Left lobe of liver (tissue), 2 donors: ENCODE data around the gene OR13C9. TPM values are rescaled to one million over a fixed set of nuclear protein-coding genes. Genes with fewer than 3 reads are reported as not detected.
"Not testable (repeated sequence)": the region's sequence is repeated elsewhere in the genome, so short reads cannot be mapped to it uniquely, and the experiment has no call there.

ENCODE experiments used
- ATAC-seq: fragments of 200-7000 bp; cut with Tn5 transposase; one replicate; pipeline ENCODE4 v1.9.1; 2020; ENCODE audit warnings: mild to moderate bottlenecking, moderate library complexity
- DNase-seq: peaks from one replicate; pipeline ENCODE4 v3.0.0-alpha.2; 2020; ENCODE audit warnings: low spot score
- total RNA-seq: library from RNA; stranded (reverse); gene quantifications from one replicate; pipeline ENCODE4 v1.2.1, GENCODE V29; 2021
- donor health status: DM: no; HTN: no; CAD: no; lungs with moderate emphysema.
- donor health status: DM: no; HTN: yes; CAD: no.

OR13C9 gene, protein sequence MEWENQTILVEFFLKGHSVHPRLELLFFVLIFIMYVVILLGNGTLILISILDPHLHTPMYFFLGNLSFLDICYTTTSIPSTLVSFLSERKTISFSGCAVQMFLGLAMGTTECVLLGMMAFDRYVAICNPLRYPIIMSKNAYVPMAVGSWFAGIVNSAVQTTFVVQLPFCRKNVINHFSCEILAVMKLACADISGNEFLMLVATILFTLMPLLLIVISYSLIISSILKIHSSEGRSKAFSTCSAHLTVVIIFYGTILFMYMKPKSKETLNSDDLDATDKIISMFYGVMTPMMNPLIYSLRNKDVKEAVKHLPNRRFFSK
- 0.23 TPM for total RNA-seq

DNA sequence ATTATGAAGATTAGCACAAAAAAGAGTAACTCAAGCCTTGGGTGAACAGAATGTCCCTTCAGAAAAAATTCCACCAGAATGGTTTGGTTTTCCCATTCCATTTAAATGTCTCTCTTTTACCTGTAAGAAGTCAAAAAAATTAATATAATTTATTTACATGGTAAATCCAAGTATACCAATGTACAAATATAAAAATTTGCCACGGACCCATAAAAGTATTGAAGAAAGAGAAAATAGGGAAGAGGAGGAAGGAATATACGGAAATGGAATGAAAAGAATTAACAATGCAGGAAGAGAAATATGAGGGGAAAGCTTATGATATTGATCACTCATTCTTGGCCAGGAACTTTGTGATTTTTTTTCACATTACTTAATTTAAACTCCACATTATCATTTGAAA, at the start of gene OR13C9:
OR13C9 (minus strand) TSS at position 101 of the 400 bp plus-strand sequence; CDS start at position 101, 0 bp downstream.
- DNase-seq (no peak), ATAC-seq (no peak)

- no peak for ATAC-seq
- no peak for DNase-seq
These were observed 40.6 kb upstream of the OR13C9 start for GRCh38 chr9:104658496-104659195.

- ATAC-seq (no peak), DNase-seq (no peak)
These were observed 17.5 kb upstream of the OR13C9 start for GRCh38 chr9:104635456-104635855.

- DNase-seq (no peak), ATAC-seq (no peak)
These were observed 16.0 kb upstream of the OR13C9 start for GRCh38 chr9:104633976-104634520.

- DNase-seq, ATAC-seq: not testable (repeated sequence)
These were observed 8.0 kb upstream of the OR13C9 start for GRCh38 chr9:104625964-104626363.

- DNase-seq (no peak), ATAC-seq (no peak)
These were observed 586 bp downstream of the OR13C9 start for GRCh38 chr9:104617418-104617817.

DNA sequence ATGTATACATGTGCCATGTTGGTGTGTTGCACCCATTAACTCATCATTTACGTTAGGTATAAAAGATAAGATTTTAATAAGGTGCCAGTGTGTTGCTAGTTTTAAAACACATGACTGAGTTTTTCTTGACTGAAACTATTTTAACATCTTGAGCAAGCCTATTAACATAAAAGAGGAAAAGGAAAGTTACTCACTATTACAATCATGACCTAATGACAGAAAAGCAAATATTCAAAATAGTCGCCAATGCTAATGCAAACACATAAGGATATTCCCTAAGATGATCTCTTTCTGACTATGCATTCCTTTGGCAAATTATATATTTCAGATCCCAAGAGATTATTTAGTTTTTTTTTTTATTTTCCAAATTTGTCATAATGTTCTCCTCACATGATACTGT, 6.8 kb downstream of the OR13C9 start:
- DNase-seq: no peak
- no peak for ATAC-seq

- ATAC-seq (peak; percentile 37), DNase-seq (no peak)
These were observed 9.7 kb downstream of the OR13C9 start for GRCh38 chr9:104608336-104608735.

- ATAC-seq (no peak), DNase-seq (no peak)
These were observed 11.9 kb downstream of the OR13C9 start for GRCh38 chr9:104606152-104606551.

- not testable (repeated sequence) for DNase-seq, ATAC-seq
These were observed 12.5 kb downstream of the OR13C9 start, which contains the start of gene OR13C2 for GRCh38 chr9:104605527-104605926. Gene OR13C2, minus strand, starts transcription at chr9:104605627. Its CDS starts 0 bp downstream, at chr9:104605627.

DNA sequence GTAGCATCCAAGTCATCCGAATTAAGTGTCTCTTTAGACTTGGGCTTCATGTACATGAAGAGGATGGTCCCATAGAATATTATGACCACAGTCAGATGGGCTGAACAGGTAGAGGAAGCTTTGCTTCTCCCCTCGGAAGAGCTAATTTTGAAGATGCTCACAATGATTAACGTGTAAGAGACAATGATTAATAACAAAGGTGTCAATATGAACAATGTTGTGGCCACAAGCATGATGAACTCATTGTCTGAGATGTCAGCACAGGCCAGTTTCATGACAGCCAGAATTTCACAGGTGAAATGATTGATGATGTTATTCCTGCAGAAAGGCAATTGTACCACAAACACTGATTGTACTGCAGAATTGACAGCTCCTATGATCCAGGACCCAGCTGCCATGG, 13.2 kb downstream of the OR13C9 start:
- ATAC-seq (no peak), DNase-seq (no peak)

- not testable (repeated sequence) for DNase-seq, ATAC-seq
These were observed 18.7 kb downstream of the OR13C9 start, which contains the start of gene OR13C5 for GRCh38 chr9:104599313-104599712. Gene OR13C5, minus strand, starts transcription at chr9:104599413. Its CDS starts 0 bp downstream, at chr9:104599413.

DNA sequence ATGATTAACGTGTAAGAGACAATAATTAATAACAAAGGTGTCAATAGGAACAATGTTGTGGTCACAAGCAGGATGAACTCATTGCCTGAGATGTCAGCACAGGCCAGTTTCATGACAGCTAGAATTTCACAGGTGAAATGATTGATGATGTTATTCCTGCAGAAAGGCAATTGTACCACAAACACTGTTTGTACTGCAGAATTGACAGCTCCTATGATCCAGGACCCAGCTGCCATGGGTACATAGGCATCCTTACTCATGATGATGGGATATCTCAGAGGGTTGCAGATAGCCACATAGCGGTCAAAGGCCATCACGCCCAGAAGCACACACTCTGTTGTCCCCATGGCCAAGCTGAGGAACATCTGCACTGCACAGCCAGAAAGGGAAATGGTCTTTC, 19.3 kb downstream of the OR13C9 start:
- not testable (repeated sequence) for DNase-seq, ATAC-seq

DNA sequence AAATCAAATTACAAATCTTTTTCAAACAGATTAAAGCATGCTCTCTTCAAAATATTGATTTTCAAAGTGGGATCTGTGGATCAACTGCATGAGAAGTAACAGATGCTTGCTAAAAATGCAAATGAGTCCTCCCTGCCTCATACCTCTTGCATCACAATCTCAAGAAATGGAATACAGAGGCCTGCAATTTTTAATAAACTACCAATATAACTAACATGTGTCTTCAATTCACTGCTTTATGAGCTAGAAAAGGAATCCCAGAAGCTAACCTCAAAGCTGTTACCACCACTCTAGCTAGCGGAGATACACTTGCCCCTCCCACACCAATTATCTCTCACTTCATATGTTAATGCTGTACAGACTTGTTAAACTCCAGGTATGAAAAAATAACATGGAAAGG, 28.4 kb downstream of the OR13C9 start:
- ATAC-seq (no peak), DNase-seq (no peak)

DNA sequence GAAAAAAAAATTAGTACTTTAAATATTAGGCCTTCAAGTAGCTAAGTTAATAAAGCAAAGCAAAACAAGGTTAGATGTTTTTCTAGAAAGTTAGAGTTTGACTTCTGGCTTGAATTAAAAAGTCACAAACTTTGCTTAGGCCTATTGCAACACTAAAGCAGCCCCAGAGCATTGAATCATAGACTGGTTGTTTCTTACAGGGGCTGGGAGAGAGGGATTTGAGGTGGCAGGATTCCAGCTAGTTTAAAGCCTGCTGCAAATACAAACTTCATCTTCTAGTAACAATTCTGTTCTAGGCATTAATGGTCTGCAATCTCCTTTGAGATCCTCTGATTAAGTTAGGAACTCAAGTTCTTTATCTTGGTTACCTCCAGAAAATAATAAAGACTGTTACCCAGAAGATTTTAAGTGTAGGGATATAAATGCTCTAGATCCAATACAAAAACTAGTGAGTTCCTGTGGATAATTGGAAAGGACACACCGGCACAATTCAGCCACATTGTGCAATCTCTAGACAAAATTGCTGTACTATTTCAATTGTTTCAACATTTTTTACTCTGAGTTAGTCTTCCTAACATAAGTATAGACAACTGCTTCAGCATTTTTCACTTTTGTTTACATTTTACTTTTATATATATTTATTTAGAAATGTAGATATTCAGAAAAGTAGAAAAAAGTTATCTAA, 31.4 kb downstream of the OR13C9 start:
- no peak for DNase-seq
- no peak for ATAC-seq

DNA sequence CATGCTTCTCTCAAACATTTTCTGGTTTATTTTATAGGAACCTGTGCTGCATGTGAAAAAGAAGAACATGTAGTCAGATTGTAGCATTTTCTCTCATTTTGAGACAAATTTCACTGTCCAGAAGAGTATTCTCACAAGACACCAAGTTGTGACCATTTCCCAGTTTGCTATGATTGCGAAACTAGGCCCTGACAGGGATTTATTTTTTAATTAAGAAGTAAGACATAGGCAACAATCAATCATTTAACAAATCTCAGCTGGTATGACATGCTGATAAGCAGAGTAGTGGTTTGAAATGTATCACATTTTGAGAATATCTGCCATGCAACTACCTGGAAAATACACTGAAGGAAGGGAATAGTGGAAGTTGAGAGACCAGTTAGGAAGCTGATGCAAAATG, 37.4 kb downstream of the OR13C9 start:
- DNase-seq: no peak
- ATAC-seq: no peak

DNA sequence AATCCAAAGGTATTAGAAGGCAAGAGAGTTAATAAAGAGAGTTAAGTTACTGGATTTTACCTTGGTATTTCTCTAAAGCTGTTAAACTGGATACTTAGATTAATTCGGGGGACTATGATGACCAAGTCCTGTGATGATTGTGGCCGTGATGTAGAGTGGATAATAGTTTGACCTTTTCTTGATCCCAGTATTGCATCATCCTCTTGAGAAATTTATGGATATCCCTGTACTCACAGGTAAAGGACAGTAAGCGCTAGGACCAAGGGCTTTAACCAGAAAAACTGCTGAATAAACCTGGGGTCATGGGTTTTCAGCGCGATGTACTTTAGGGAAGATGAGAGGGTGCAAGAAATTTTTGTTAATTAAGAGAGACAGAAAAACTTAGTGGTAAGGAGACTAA, 40.7 kb downstream of the OR13C9 start:
- DNase-seq: no peak
- no peak for ATAC-seq

DNA sequence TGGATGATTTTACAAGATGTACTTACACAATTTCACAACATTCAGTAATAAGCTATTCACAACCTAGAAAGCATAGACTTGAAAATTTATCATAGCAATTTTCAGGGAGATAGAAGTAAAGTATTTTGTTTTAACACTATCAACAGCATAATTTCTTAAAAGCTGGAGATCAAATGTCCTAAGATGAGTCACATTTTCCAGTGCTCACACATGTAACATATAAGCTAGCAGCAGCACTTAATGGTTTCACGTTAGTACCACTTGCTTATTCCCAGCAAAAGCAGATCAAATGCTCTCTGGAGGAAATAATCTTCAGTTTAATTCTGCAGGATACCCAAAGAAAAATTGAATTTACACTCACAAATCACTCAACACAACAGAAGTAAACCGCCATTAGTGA, 42.5 kb downstream of the OR13C9 start:
- no peak for ATAC-seq
- DNase-seq: no peak

- no peak for DNase-seq
- ATAC-seq: no peak
These were observed 45.4 kb downstream of the OR13C9 start for GRCh38 chr9:104572612-104573011.

DNA sequence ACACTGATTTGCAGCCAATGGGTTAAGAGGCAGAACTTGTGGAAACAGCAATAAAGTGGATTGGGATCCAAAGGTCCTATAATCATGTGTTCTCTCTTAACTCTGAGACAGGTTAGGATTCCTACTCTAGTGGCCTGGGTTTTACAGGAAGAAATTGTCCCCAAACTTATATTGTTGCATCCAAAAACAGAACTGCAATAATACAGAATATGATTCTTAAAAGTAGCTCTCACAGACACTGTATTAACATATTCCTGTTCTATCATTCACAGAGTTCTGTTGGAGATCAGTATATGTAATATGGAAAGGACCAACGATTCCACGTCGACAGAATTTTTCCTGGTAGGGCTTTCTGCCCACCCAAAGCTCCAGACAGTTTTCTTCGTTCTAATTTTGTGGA, 49.1 kb downstream of the OR13C9 start, which contains the start of gene OR13C8:
OR13C8 (plus strand) TSS at position 301 of the 400 bp plus-strand sequence; CDS start at position 301, 0 bp downstream.
- DNase-seq: no peak
- ATAC-seq: no peak
